Upper lobe of left lung (tissue), 6 donors: Measurements from ENCODE around the gene STAB2. TPM values are rescaled to one million over a fixed set of nuclear protein-coding genes. Genes with fewer than 3 reads are reported as not detected.

Source experiments
- ATAC-seq, 2 donors: fragments of 200-7000 bp; cut with Tn5 transposase; one replicate each; pipeline ENCODE4 v1.9.1; 2022; ENCODE audit warnings: mild to moderate bottlenecking in 2 of 2, moderate library complexity in 2 of 2; ENCODE audit not compliant: low FRiP score in 2 of 2
- DNase-seq, 2 donors: peaks; one replicate each; pipeline ENCODE4 v3.0.0-alpha.2; 2019 to 2020
- H3K27ac ChIP-seq, 4 donors: fragments of 200-600 bp; sonication (generic); one replicate each; pipeline ENCODE4 v1.5.1; 2016 to 2019
- H3K27me3 ChIP-seq, 4 donors: fragments of 200-600 bp; sonication (generic); one replicate each; pipeline ENCODE4 v1.5.1; 2017 to 2019
- H3K36me3 ChIP-seq, 4 donors: fragments of 200-600 bp; sonication (generic); one replicate each; pipeline ENCODE4 v1.5.1; 2016 to 2019
- H3K4me1 ChIP-seq, 4 donors: fragments of 200-600 bp; sonication (generic); one replicate each; pipeline ENCODE4 v1.5.1; 2018 to 2019
- H3K4me3 ChIP-seq, 4 donors: fragments of 200-600 bp; sonication (generic); one replicate each; pipeline ENCODE4 v1.5.1; 2017 to 2019; ENCODE audit warnings: mild to moderate bottlenecking in 2 of 4, moderate library complexity in 1 of 4
- H3K9me3 ChIP-seq, 4 donors: fragments of 200-600 bp; sonication (generic); one replicate each; pipeline ENCODE4 v1.5.1; 2018 to 2019
- EP300 ChIP-seq, 4 donors: sonication (generic); formaldehyde crosslinking; IDR thresholded peaks; one replicate each; pipeline ENCODE4 v1.5.1; 2017; ENCODE audit warnings: antibody characterized with exemption in 4 of 4, control low read depth in 2 of 4
- POLR2A ChIP-seq, 4 donors: fragments of 450-650 bp; IDR thresholded peaks; one replicate each; pipeline ENCODE4 v1.5.1; 2016 to 2017; ENCODE audit warnings: antibody characterized with exemption in 4 of 4, mild to moderate bottlenecking in 2 of 4
- POLR2AphosphoS5 ChIP-seq, 2 donors: sonication (generic); formaldehyde crosslinking; IDR thresholded peaks; one replicate each; pipeline ENCODE4 v1.5.1; 2017; ENCODE audit warnings: antibody characterized with exemption in 2 of 2
- WGBS, 2 donors: methylation state at CpG; one replicate each; pipeline ENCODE4 v1.1.5; 2017 to 2018; 5-methylcytosine and 5-hydroxymethylcytosine counted together
- total RNA-seq, 6 donors: library from RNA; depleted of rRNA in 4 of 6; stranded (reverse); fragments of >200 nt in 4 of 6; gene quantifications; one replicate each; pipeline versions ENCODE4 v1.1.0 to v1.2.1, GENCODE V29; 2016 to 2021
- TF ChIP-seq, protein P1 (sequence below), 6 experiments: fragments of 450-650 bp in 4 of 6; fragments of 200-600 bp in 2 of 6; sonication (generic) in 2 of 6; IDR thresholded peaks; one replicate each; pipeline ENCODE4 v1.5.1; 2016 to 2019; ENCODE audit warnings: antibody characterized with exemption in 6 of 6
- donor health status: DM: no; HTN: no; CAD: no; lungs with moderate emphysema.
- donor health status: DM: no; HTN: yes; CAD: no; lungs with severe emphysema.

The STAB2 gene
- total RNA-seq, 6 donors from 2014 or later, result 0.10 to 2.4 (median 0.22) TPM; not detected in 1

DNA sequence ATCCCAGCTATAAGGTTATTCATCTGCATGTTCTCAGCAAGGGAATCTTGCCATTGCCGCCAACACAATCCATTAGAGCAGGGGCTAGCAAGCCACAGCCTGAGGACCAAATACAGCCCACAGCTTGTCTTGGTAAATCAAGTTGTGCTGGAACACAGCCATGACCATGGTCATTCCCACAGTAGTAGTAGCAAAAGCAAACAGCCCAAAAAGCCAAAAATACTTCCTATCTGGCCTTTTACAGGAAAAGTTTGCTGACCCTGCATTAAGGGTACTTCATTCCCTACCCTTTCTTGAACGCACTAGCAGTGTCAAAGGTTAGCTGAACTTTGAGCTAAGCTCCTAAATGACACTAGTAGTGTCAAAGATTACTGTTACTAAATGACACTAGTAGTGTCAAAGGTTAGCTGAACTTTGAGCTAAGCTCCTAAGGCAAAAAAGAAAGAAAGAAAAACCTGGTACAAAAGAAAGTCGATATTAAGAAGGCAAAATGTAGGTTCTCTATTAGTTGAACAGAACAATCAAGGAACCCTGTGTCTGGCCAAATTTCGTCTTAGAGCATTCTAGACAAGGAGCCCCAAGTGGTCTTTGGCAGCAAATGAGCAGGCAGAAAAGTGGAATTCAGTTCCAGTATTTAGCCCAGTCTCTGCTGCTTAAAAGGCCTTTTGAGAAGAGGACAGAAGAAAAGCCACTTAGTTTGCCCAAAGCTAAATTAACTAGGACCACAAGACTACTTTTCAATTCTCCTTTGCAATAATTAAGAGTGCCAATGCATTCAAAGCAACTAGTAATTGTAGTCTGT, 186.2 kb downstream of the STAB2 start:
- no peak for TF ChIP-seq POLR2A (IDR thresholded peaks at IDR 0.05)
- TF ChIP-seq, protein P1, sequence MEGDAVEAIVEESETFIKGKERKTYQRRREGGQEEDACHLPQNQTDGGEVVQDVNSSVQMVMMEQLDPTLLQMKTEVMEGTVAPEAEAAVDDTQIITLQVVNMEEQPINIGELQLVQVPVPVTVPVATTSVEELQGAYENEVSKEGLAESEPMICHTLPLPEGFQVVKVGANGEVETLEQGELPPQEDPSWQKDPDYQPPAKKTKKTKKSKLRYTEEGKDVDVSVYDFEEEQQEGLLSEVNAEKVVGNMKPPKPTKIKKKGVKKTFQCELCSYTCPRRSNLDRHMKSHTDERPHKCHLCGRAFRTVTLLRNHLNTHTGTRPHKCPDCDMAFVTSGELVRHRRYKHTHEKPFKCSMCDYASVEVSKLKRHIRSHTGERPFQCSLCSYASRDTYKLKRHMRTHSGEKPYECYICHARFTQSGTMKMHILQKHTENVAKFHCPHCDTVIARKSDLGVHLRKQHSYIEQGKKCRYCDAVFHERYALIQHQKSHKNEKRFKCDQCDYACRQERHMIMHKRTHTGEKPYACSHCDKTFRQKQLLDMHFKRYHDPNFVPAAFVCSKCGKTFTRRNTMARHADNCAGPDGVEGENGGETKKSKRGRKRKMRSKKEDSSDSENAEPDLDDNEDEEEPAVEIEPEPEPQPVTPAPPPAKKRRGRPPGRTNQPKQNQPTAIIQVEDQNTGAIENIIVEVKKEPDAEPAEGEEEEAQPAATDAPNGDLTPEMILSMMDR (IDR thresholded peaks at IDR 0.05), result no peak
- no peak for TF ChIP-seq POLR2AphosphoS5 (IDR thresholded peaks at IDR 0.05)
- no peak for TF ChIP-seq EP300 (IDR thresholded peaks at IDR 0.05)
- WGBS, 2 donors, result 72 to 77% methylated on average over 4 of the region's 4 CpGs
- Histone ChIP-seq H3K4me1 (no peaks in the 10 kb centered on the region), H3K27me3 (no peaks in the 10 kb centered on the region), H3K27ac (no peak overlapping the region), H3K36me3 (peaks cover 0 to 14% (median 2%) of the 10 kb centered on the region in 4 donors), H3K4me3 (no peak overlapping the region), H3K9me3 (no peaks in the 10 kb centered on the region)
- no peak for DNase-seq
- ATAC-seq, result no peak

DNA sequence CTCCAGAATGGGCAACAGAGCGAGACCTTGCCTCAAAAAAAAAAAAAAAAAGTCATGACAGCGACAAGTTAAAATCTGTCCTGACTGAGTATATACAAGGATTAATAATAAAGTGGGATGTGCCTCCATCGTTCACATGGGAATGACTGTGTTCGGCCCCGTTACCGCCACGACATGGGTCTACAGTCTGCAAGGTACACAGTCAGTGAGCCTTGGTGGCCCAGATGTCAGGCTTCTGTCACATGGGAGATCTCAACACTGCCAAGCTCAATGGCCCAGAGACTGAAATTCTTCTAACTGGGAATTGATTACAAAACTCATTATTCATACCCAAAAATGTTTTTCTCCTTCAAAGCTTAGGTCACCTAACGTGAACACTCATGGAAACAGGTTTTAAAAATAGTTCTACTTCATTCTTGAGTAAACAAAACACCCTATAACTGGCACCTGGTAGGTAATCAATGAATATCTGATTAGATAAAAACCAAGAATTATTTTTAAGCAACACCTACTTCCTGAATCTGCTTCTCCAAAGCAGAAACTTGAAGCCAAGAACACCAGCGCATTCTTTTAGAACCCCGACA, 188.0 kb downstream of the STAB2 start:
- Histone ChIP-seq H3K36me3 (peaks cover 0 to 14% (median 4%) of the 10 kb centered on the region in 4 donors), H3K9me3 (no peaks in the 10 kb centered on the region), H3K4me3 (no peak overlapping the region), H3K27me3 (no peaks in the 10 kb centered on the region), H3K27ac (no peak overlapping the region), H3K4me1 (no peaks in the 10 kb centered on the region)
- ATAC-seq, result no peak
- WGBS, 2 donors, result 91 to 95% methylated on average over 10 of the region's 10 CpGs
- no peak for DNase-seq
- TF ChIP-seq POLR2AphosphoS5 (IDR thresholded peaks at IDR 0.05), result no peak
- TF ChIP-seq, protein P1 (IDR thresholded peaks at IDR 0.05), result no peak
- TF ChIP-seq POLR2A (IDR thresholded peaks at IDR 0.05), result no peak

DNA sequence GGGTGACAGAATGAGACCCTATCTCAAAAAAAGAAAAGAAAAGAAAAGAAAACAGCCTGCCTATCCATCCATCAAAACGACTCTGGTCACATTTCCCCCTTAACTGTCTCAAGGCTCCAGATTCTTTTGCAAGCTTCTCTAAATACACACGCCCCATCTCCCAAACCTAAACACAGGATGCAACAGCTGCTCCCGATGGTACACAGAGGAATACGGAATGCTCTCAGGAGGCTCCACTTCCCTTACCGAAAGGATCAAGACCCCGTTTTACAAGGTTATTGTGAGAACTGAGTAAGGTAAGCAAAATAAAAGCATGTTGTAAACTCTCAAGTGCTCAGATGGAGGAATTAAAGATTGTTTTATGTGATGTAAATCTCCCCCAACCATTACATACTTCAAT, 191.7 kb downstream of the STAB2 start:
- DNase-seq, result no peak
- 63 to 69% methylated on average over 6 of the region's 6 CpGs for WGBS, 2 donors
- H3K9me3 ChIP-seq, result no peaks in the 10 kb centered on the region
- H3K36me3 ChIP-seq, result peaks cover 0 to 14% (median 4%) of the 10 kb centered on the region in 4 donors
- no peak overlapping the region for H3K27ac ChIP-seq
- no peaks in the 10 kb centered on the region for H3K4me1 ChIP-seq
- ATAC-seq, result no peak
- no peaks in the 10 kb centered on the region for H3K27me3 ChIP-seq
- H3K4me3 ChIP-seq, result no peak overlapping the region
- TF ChIP-seq POLR2A (IDR thresholded peaks at IDR 0.05), result no peak
- TF ChIP-seq, protein P1 (IDR thresholded peaks at IDR 0.05), result no peak

DNA sequence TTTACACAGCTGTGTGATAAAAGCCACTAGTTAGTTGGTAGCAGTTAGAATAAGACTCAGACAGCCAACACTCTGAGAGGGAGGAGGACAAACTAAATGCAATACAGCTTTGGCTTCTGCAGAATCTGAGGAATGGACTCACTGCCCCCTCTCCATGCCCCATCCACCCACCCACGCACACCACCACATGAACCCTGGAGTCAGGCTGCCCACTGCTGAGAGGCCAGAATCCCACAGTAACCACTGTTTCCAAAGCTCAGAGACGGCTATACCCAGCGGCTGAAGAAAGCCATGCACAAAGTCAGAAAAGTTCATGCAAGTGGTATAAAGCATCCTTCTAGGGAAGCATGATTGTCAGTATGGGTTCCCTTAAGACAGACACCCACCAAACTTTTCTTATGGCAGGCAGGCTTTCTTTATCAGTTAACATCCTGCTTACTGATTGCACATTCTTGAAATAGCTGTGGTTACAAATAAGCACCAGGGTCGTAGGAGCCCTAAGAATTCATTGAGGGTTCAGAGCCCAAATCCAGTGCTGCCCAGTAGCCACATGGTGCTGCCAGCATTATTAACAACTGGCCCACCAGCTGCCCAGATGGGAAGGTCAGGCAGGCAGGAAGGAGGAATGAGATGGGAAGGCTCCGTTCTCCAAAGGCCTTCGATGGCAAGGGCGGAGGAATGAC, 192.5 kb downstream of the STAB2 start:
- Histone ChIP-seq H3K4me1 (no peaks in the 10 kb centered on the region), H3K27me3 (no peaks in the 10 kb centered on the region), H3K4me3 (no peak overlapping the region), H3K9me3 (no peaks in the 10 kb centered on the region), H3K36me3 (peaks cover 0 to 18% (median 6%) of the 10 kb centered on the region in 4 donors), H3K27ac (no peak overlapping the region)
- no peak for TF ChIP-seq EP300 (IDR thresholded peaks at IDR 0.05)
- WGBS, 2 donors, result 77 to 86% methylated on average over 7 of the region's 7 CpGs
- no peak for ATAC-seq
- no peak for DNase-seq

DNA sequence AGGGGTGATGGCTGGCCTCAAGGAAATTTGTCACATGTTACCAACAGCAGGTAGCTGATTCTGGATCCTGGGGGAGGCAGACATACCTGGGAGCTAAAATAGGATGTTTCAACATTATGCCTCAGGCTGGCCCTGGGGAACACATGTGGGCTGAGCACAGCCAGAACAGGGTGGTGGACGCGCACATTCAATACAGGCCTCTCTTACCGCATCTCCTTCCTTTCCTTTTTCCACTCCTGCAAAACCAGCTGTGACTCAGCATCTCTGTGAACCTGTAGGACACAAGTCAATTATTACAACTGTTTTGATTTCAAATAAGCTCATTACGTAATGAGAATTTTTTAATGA, 193.0 kb downstream of the STAB2 start:
- no peak for DNase-seq
- TF ChIP-seq, protein P1 (IDR thresholded peaks at IDR 0.05), result no peak
- TF ChIP-seq POLR2AphosphoS5 (IDR thresholded peaks at IDR 0.05) (no peak), POLR2A (IDR thresholded peaks at IDR 0.05) (no peak), EP300 (IDR thresholded peaks at IDR 0.05) (no peak)
- no peak for ATAC-seq
- Histone ChIP-seq H3K27me3 (no peaks in the 10 kb centered on the region), H3K4me3 (no peak overlapping the region), H3K36me3 (peaks cover 0 to 18% (median 8%) of the 10 kb centered on the region in 4 donors), H3K4me1 (no peaks in the 10 kb centered on the region), H3K27ac (no peak overlapping the region), H3K9me3 (no peaks in the 10 kb centered on the region)
- 92 to 97% methylated on average over 4 of the region's 4 CpGs for whole genome bisulfite sequencing, 2 donors
